Cardiac fibroblast (primary cell): ENCODE measurements around the gene FUT7.

ENCODE experiments used
- DNase-seq, 2 donors: peaks; one replicate each; pipeline versions ENCODE4 v3.0.0 to v3.0.0-alpha.2; 2010; ENCODE audit warnings: low read depth in 2 of 2
- H3K4me3 ChIP-seq, 2 donors: replicated peaks in 1 of 2; 1 replicate in 1 of 2; 2 replicates in 1 of 2; pipeline ENCODE4 v1.5.1; 2011; ENCODE audit warnings: low read depth in 2 of 2, low read length in 2 of 2, mild to moderate bottlenecking in 2 of 2, moderate library complexity in 1 of 2
- CTCF ChIP-seq: IDR thresholded peaks from one replicate; pipeline ENCODE4 v1.5.1; 2011; ENCODE audit warnings: low read depth, mild to moderate bottlenecking, low read length, inconsistent platforms

The FUT7 gene

GRCh38 chr9:136995772-136996311 lies 36.0 kb downstream of the FUT7 start:
- no peak for TF ChIP-seq CTCF
- H3K4me3 ChIP-seq = no peak overlapping the region
- peak; percentile 12 to 48 for DNase-seq

GRCh38 chr9:136995362-136995761 lies 36.5 kb downstream of the FUT7 start:
- no peak overlapping the region for H3K4me3 ChIP-seq
- no peak for TF ChIP-seq CTCF
- DNase-seq = no peak

GRCh38 chr9:136994888-136995230 lies 37.0 kb downstream of the FUT7 start:
- TF ChIP-seq CTCF = no peak
- H3K4me3 ChIP-seq = no peak overlapping the region
- no peak for DNase-seq

GRCh38 chr9:136994180-136994887 lies 37.6 kb downstream of the FUT7 start:
- no peak for DNase-seq
- TF ChIP-seq CTCF = no peak
- H3K4me3 ChIP-seq = no peak overlapping the region

- no peak for DNase-seq
- peak overlapping the region; percentile 71 to 73 for H3K4me3 ChIP-seq
- no peak for TF ChIP-seq CTCF
Measured at GRCh38 chr9:136992819-136993369, 39.0 kb downstream of the FUT7 start.

- peak; percentile 88 to 94 for DNase-seq
- no peak for TF ChIP-seq CTCF
- H3K4me3 ChIP-seq = peak within 1 kb of the TSS; percentile 71 to 73
Measured at GRCh38 chr9:136991993-136992818, 39.7 kb downstream of the FUT7 start, which contains the start of gene PAXX. Gene PAXX (plus strand): TSS chr9:136992422. CDS start chr9:136992444, 22 bp downstream.
